T-helper 1 cell treated with Interleukin-12 subunit alpha and Interleukin-12 subunit beta and Interleukin-4 antibody, amounts not matched to agents 30 ng/mL and 1 ng/mL, for 36 hours (primary cell): Measurements from ENCODE around the gene CNTNAP5. TPM values are rescaled to one million over a fixed set of nuclear protein-coding genes. Genes with fewer than 3 reads are reported as not detected.

Experiments
- intact Hi-C: fragments of 100-400 bp; cut with micrococcal nuclease; formaldehyde crosslinking; loops from one replicate; pipeline ENCODE4 v1.15.1; 2024
- total RNA-seq: library from RNA; stranded (reverse); gene quantifications from 2 replicates; pipeline ENCODE4 v1.2.3, GENCODE V29; 2022

The CNTNAP5 gene
- total RNA-seq, 1 donor from 2014 or later, result not detected

- intact Hi-C loops, result no loop called here
These were observed 236.4 kb downstream of the CNTNAP5 start for GRCh38 chr2:124261456-124261855.

GRCh38 chr2:124264551-124265091 is 239.5 kb downstream of the CNTNAP5 start:
- intact Hi-C loops, result no loop called here

- intact Hi-C loops, result no loop called here
These were observed 242.7 kb downstream of the CNTNAP5 start for GRCh38 chr2:124267794-124268193.

- intact Hi-C loops, result no loop called here
These were observed 244.3 kb downstream of the CNTNAP5 start for GRCh38 chr2:124269348-124269747.

GRCh38 chr2:124272261-124272841 is 247.3 kb downstream of the CNTNAP5 start:
- intact Hi-C loops, result no loop called here

GRCh38 chr2:124281541-124281940 is 256.5 kb downstream of the CNTNAP5 start:
- intact Hi-C loops, result no loop called here

GRCh38 chr2:124283096-124283495 is 258.0 kb downstream of the CNTNAP5 start:
- intact Hi-C loops, result no loop called here

- intact Hi-C loops, result no loop called here
These were observed 261.1 kb downstream of the CNTNAP5 start for GRCh38 chr2:124286089-124286783.

- intact Hi-C loops, result no loop called here
These were observed 264.0 kb downstream of the CNTNAP5 start for GRCh38 chr2:124289060-124289459.

GRCh38 chr2:124289615-124290014 is 264.5 kb downstream of the CNTNAP5 start:
- intact Hi-C loops, result no loop called here

- intact Hi-C loops, result no loop called here
These were observed 271.4 kb downstream of the CNTNAP5 start for GRCh38 chr2:124296470-124296869.

GRCh38 chr2:124301915-124302314 is 276.8 kb downstream of the CNTNAP5 start:
- intact Hi-C loops, result no loop called here

GRCh38 chr2:124308319-124309062 is 283.4 kb downstream of the CNTNAP5 start:
- intact Hi-C loops, result no loop called here

- intact Hi-C loops, result no loop called here
These were observed 284.6 kb downstream of the CNTNAP5 start for GRCh38 chr2:124309563-124310138.

GRCh38 chr2:124310671-124311070 is 285.6 kb downstream of the CNTNAP5 start:
- intact Hi-C loops, result no loop called here

GRCh38 chr2:124314084-124314483 is 289.0 kb downstream of the CNTNAP5 start:
- intact Hi-C loops, result no loop called here

- intact Hi-C loops, result no loop called here
These were observed 290.3 kb downstream of the CNTNAP5 start for GRCh38 chr2:124315221-124315880.

- intact Hi-C loops, result no loop called here
These were observed 291.0 kb downstream of the CNTNAP5 start for GRCh38 chr2:124316133-124316532.

GRCh38 chr2:124316881-124317605 is 292.0 kb downstream of the CNTNAP5 start:
- intact Hi-C loops, result no loop called here

- intact Hi-C loops, result no loop called here
These were observed 292.5 kb downstream of the CNTNAP5 start for GRCh38 chr2:124317628-124318027.

GRCh38 chr2:124318913-124319312 is 293.8 kb downstream of the CNTNAP5 start:
- intact Hi-C loops, result no loop called here
